Aorta (tissue), 5 donors: ENCODE measurements around the gene HYLS1. TPM values are rescaled to one million over a fixed set of nuclear protein-coding genes. Genes with fewer than 3 reads are reported as not detected.
"Not testable (repeated sequence)": the region's sequence is repeated elsewhere in the genome, so short reads cannot be mapped to it uniquely, and the experiment has no call there.

ENCODE experiments used
- ATAC-seq: fragments of 200-7000 bp; cut with Tn5 transposase; one replicate; pipeline ENCODE4 v1.9.1; 2022; ENCODE audit warnings: moderate library complexity; ENCODE audit not compliant: low FRiP score
- DNase-seq, 2 donors: peaks; one replicate each; pipeline ENCODE4 v3.0.0-alpha.2; 2020
- H3K27ac ChIP-seq, 2 donors: one replicate each; pipeline ENCODE4 v1.5.1; 2013; ENCODE audit warnings: low read length in 2 of 2, mild to moderate bottlenecking in 2 of 2, moderate library complexity in 2 of 2, control low read depth in 1 of 2, inconsistent platforms in 1 of 2, low read depth in 1 of 2
- H3K27me3 ChIP-seq, 2 donors: one replicate each; pipeline ENCODE4 v1.6.1; 2013; ENCODE audit warnings: control low read depth in 1 of 2, low read length in 1 of 2, mild to moderate bottlenecking in 1 of 2, moderate library complexity in 1 of 2; ENCODE audit not compliant: insufficient read depth in 2 of 2, control insufficient read depth in 1 of 2
- H3K36me3 ChIP-seq, 2 donors: one replicate each; pipeline ENCODE4 v1.6.1; 2013; ENCODE audit warnings: control low read depth in 1 of 2, low read length in 1 of 2, mild to moderate bottlenecking in 1 of 2; ENCODE audit not compliant: insufficient read depth in 2 of 2, control insufficient read depth in 1 of 2
- H3K4me1 ChIP-seq, 2 donors: one replicate each; pipeline ENCODE4 v1.6.1; 2013; ENCODE audit warnings: low read length in 2 of 2, control low read depth in 1 of 2, mild to moderate bottlenecking in 1 of 2, moderate library complexity in 1 of 2; ENCODE audit not compliant: insufficient read depth in 2 of 2, control insufficient read depth in 1 of 2
- H3K4me3 ChIP-seq, 2 donors: one replicate each; pipeline ENCODE4 v1.5.1; 2013; ENCODE audit warnings: low read length in 2 of 2, control low read depth in 1 of 2, mild to moderate bottlenecking in 1 of 2
- H3K9me3 ChIP-seq: one replicate; pipeline ENCODE4 v1.6.1; 2013; ENCODE audit warnings: mild to moderate bottlenecking, low read length; ENCODE audit not compliant: control insufficient read depth
- whole genome bisulfite sequencing, 2 donors: extraction: QIAGEN DNeasy Blood & Tissue Kit; methylation state at CpG; one replicate each; pipeline ENCODE4 v1.1.7; 2013; 5-methylcytosine and 5-hydroxymethylcytosine counted together
- intact Hi-C, 2 donors: fragments of 100-400 bp; cut with DNase I; formaldehyde crosslinking; loops; one replicate each; pipeline versions ENCODE4 v1.14.2 to v1.15.0; 2022
- long read RNA-seq, 2 donors: library from polyadenylated mRNA; unstranded; transcript quantifications; one replicate each; pipeline ENCODE4 v2.0.0, GENCODE V29; 2020 to 2021
- polyA plus RNA-seq, 2 donors: library from polyadenylated mRNA; stranded (reverse); fragments of 200-250 nt; gene quantifications; one replicate each; pipeline ENCODE4 v1.2.3, GENCODE V29; 2013
- total RNA-seq, 2 donors: library from RNA; stranded (reverse); fragmentation: NEBNext Ultra II Directional; extraction: Animal tissue kit (Norgen Biotek cat#: 25700); gene quantifications; one replicate each; pipeline ENCODE4 v1.2.1, GENCODE V29; 2021
- donor health status: healthy with polysubstance abuse.
- donor health status: Bipolar disorder and iron deficiency.
- donor health status: DM: no; HTN: no; CAD: no.
- donor health status: DM: no; HTN: no; CAD: no.
- donor health status: DM: yes; HTN: yes; CAD: no.

HYLS1 gene, protein sequence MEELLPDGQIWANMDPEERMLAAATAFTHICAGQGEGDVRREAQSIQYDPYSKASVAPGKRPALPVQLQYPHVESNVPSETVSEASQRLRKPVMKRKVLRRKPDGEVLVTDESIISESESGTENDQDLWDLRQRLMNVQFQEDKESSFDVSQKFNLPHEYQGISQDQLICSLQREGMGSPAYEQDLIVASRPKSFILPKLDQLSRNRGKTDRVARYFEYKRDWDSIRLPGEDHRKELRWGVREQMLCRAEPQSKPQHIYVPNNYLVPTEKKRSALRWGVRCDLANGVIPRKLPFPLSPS
- total RNA-seq (1 to 10 TPM; 3.3 to 3.6 TPM), polyA plus RNA-seq (1 to 10 TPM; 2.7 to 4.5 TPM)
- long read RNA-seq, donor 1, partial matches to known transcripts: 0 of 11 reads
- long read RNA-seq, donor 1, other reads (novel, unspliced or antisense): 7 of 11 reads
- long read RNA-seq, donor 2, partial matches to known transcripts: 0 of 6 reads
- long read RNA-seq, donor 2, other reads (novel, unspliced or antisense): 4 of 6 reads

DNA sequence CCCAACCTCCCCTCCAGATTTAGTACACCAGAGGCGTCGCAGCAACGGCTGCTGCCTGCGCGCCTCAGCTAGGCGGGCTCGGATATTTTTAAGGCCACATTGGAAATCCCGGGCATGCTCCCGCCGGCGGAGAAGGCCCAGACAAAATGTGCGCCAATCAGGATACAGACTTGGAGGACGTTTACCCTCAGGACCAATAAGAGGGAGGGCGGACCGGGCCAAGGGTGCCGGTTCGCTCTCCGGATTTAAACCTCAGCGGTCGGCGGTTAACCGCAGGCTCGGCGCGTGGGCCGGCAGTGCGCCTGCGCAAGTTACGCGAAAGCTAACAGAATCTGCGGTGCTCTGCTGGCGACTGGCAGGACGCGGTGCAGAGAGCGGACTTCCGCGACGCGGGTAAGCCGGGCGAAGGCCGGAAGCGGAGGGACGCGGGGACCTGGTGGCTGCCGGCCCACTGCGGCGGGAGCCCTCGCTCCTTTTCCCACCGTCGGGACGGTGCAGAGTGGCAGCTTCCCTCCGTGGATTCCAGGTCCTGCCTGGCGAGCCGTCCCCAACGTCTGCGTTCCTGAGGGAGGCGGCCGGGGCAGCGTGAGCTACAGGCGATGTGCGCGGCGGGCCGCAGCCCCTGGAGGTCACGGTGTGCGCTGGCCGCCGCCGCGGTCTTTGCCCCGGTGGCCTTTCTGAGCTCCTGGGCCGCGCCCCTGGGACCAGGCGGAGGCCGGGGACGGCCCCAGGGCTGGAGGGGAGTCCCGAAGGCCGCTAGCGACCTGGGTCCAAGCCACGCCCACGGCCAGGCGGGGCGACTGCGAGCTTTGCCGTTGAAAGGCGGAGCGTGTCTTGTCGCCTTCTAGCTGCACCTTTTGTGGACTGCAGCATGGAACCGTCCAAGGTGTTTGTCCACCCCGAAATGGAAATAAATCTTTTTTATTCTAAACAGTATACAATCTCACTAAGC, at the start of gene HYLS1:
TSS of gene HYLS1 (plus strand) at position 296 of the 952 bp plus-strand sequence. CDS start 11,701 bp downstream, outside the sequence.
- no peaks in the 10 kb centered on the region for H3K27me3 ChIP-seq
- H3K36me3 ChIP-seq: no peaks in the 10 kb centered on the region
- no peaks in the 10 kb centered on the region for H3K4me1 ChIP-seq
- DNase-seq: peak; percentile 96 to 98
- peak; percentile 99 for ATAC-seq
- peak within 1 kb of the TSS; percentile 15 to 86 for H3K27ac ChIP-seq
- 0% methylated on average over 87 to 91 of the region's 91 CpGs for WGBS, 2 donors
- no peaks in the 10 kb centered on the region for H3K9me3 ChIP-seq
- intact Hi-C loops: loop anchor here (5.0 to 10.0 kb wide), 3 partner anchors 263 to 933 kb away; partner anchors contain the start of genes CHEK1 (in 2 of the 2) and CCDC15 (in 1 of the 2)
- peak within 1 kb of the TSS; percentile 79 to 93 for H3K4me3 ChIP-seq

DNA sequence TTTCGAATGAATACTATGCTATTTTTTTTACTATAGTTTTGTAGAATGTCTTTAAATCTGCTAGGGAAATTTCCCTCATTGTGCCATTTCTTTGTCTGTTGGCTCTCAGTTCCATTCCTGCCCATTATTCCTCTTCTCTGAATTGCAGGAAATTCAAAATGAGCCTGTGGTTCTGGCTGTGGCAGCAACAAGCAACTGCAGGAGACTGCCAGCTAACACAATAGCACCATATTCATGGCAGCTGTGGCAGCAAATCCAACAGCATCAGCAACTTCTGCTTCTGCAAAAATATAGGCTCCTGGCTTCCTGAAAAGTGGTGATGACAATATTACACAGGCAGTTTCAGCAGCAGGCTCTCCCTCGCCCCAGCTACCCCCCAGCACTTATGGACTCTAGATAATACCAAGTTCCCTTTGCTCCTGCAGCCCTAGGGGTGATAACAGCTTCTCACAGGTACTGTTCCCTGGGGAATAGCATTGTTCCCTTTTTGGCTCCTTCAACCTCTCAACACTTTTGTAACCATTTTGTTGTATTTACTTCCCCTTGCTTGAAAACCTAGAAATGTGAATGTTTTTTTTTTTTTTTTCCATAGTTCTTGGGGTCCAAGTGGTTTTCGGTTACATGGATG, 45.0 kb upstream of the HYLS1 start:
- H3K4me3 ChIP-seq: no peak overlapping the region
- no peak for DNase-seq
- no peaks in the 10 kb centered on the region for H3K4me1 ChIP-seq
- no peak overlapping the region for H3K27ac ChIP-seq
- WGBS, 2 donors: 76 to 80% methylated on average over 3 of the region's 3 CpGs
- peaks cover 2% of the 10 kb centered on the region for H3K9me3 ChIP-seq
- H3K36me3 ChIP-seq: no peaks in the 10 kb centered on the region
- ATAC-seq: no peak
- intact Hi-C loops: no loop called here
- no peaks in the 10 kb centered on the region for H3K27me3 ChIP-seq

DNA sequence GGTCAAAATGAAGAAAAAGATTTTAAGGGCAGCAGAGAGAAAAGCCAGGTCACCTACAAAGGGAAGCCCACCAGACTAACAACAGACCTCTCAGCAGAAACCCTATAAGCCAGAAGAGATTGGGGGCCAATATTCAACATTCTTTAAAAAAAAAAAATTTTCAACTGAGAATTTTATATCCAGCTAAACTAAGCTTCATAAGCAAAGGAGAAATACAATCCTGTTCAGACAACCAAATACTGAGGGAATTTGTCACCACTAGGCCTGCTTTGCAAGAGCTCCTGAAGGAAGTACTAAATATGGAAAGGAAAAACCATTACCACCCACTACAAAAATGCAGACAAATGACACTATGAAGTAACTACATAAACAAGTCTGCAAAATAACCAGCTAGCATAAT, 41.3 kb upstream of the HYLS1 start:
- Histone ChIP-seq H3K27ac (no peak overlapping the region), H3K4me3 (no peak overlapping the region), H3K4me1 (no peaks in the 10 kb centered on the region), H3K9me3 (peaks cover 2% of the 10 kb centered on the region), H3K36me3 (no peaks in the 10 kb centered on the region), H3K27me3 (no peaks in the 10 kb centered on the region)
- intact Hi-C loops: no loop called here
- ATAC-seq (no peak), DNase-seq (no peak)

DNA sequence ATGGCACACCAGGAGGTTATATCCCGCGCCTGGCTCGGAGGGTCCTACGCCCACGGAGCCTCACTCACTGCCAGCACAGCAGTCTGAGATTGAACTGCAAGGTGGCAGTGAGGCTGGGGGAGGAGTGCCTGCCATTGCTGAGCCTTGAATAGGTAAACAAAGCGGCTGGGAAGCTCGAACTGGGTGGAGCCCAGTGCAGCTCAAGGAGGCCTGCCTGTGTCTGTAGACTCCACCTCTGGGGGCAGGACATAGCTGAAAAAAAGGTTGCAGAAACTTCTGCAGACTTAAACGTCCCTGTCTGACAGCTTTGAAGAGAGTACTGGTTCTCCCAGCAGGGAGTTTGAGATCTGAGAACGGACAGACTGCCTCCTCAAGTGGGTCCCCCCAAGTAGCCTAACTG, 29.8 kb upstream of the HYLS1 start:
- ATAC-seq, H3K27ac ChIP-seq, H3K4me3 ChIP-seq, H3K27me3 ChIP-seq, H3K36me3 ChIP-seq, H3K4me1 ChIP-seq, H3K9me3 ChIP-seq, intact Hi-C loops, DNase-seq: not testable (repeated sequence)
- WGBS, 2 donors: 83 to 88% methylated on average over 9 of the region's 9 CpGs

DNA sequence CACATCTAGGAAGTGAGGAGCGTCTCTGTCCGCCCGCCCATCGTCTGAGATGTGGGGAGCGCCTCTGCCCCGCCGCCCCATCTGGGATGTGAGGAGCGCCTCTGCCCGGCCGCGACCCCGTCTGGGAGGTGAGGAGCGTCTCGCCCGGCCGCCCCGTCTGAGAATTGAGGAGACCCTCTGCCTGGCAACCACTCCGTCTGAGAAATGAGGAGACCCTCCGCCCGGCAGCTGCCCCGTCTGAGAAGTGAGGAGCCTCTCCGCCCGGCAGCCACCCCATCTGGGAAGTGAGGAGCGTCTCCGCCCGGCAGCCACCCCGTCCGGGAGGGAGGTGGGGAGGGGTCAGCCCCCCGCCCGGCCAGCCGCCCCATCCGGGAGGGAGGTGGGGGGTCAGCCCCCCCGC, 24.7 kb upstream of the HYLS1 start:
- intact Hi-C loops, H3K4me3 ChIP-seq, H3K27me3 ChIP-seq, H3K36me3 ChIP-seq, H3K4me1 ChIP-seq, DNase-seq, H3K9me3 ChIP-seq, ATAC-seq, H3K27ac ChIP-seq: not testable (repeated sequence)
- WGBS, 2 donors: 94 to 96% methylated on average over 8 to 33 of the region's 33 CpGs

DNA sequence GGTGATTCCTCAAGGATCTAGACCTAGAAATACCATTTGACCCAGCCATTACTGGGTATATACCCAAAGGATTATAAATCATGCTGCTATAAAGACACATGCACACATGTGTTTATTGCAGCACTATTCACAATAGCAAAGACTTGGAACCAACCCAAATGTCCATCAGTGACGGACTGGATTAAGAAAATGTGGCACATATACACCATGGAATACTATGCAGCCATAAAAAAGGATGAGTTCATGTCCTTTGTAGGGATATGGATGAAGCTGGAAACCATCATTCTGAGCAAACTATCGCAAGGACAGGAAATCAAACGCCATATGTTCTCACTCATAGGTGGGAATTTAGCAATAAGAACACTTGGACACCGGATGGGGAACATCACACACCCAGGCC, 22.1 kb upstream of the HYLS1 start:
- ATAC-seq, DNase-seq, H3K4me3 ChIP-seq, H3K36me3 ChIP-seq, H3K27me3 ChIP-seq, H3K4me1 ChIP-seq, H3K9me3 ChIP-seq, intact Hi-C loops, H3K27ac ChIP-seq: not testable (repeated sequence)
- 92 to 94% methylated on average over 4 of the region's 4 CpGs for WGBS, 2 donors

DNA sequence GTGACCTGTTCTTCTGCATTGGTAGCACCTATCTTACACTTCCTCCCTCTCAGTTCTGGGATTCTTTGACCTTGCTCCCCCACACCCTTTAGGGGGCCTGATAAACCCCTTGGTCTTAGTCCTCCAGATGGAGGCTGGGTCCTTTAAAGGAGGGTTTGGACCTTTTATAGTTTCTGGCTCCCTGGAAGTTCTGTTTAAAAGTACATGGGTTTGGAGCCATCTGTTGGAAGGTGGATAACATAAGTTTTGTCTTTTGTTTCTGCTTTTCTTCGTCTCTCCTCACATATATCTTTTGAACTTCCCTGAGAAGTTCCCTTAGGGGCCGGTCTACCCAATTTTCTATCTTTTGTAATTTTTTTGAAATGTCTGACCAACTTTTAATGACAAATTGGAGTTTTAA, 17.9 kb upstream of the HYLS1 start:
- Histone ChIP-seq H3K9me3 (no peaks in the 10 kb centered on the region), H3K4me1 (no peaks in the 10 kb centered on the region), H3K4me3 (no peak overlapping the region), H3K27ac (no peak overlapping the region), H3K36me3 (no peaks in the 10 kb centered on the region), H3K27me3 (no peaks in the 10 kb centered on the region)
- 65 to 75% methylated on average over 2 of the region's 2 CpGs for WGBS, 2 donors
- DNase-seq (no peak), ATAC-seq (no peak)
- intact Hi-C loops: no loop called here

DNA sequence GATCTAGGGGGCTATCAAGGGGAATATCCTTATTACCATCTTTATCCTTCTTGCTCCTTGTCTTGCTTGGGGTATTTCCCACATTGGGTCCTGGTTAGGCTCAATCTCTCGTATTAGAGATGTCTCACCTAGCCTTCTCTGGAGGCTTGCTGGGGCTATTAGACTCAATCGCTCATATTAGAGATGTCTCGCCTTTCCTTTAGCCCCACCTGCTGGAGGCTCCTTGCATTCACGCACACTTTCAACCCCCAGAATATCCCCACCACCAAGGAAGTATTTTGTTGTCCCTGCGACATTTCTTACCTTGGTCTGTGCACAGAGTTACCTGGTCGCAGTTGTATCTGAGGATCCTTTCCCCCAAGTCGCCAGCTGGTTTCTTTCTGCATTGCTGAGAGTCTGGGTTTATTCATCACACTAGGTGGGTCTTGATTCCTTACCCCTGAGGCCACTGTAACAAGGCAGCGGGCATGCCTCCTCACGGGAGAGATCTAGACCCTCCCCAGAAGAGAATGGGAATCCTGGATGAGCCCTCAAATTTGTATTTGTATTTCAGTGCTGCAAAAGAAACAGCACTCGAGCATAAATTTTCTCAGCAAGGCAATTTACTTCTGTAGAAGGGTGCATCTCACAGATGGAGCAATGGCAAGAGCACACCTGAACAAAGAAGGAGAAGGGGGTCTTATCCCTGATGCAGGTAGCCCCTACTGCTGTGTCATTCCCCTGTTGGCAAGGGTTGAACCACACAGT, 15.9 kb upstream of the HYLS1 start:
- 70% methylated on average over 10 of the region's 10 CpGs for WGBS, 2 donors
- Histone ChIP-seq H3K4me1 (no peaks in the 10 kb centered on the region), H3K27me3 (no peaks in the 10 kb centered on the region), H3K27ac (no peak overlapping the region), H3K36me3 (no peaks in the 10 kb centered on the region), H3K4me3 (no peak overlapping the region), H3K9me3 (no peaks in the 10 kb centered on the region)
- DNase-seq (no peak), ATAC-seq (no peak)
- intact Hi-C loops: loop anchor here in 1 of 2 donors (5.0 to 10.0 kb wide), 2 partner anchors 149 to 437 kb away; no protein-coding TSS in a partner anchor
